ENCODE data around the gene EZH2.

EZH2 gene

DNA sequence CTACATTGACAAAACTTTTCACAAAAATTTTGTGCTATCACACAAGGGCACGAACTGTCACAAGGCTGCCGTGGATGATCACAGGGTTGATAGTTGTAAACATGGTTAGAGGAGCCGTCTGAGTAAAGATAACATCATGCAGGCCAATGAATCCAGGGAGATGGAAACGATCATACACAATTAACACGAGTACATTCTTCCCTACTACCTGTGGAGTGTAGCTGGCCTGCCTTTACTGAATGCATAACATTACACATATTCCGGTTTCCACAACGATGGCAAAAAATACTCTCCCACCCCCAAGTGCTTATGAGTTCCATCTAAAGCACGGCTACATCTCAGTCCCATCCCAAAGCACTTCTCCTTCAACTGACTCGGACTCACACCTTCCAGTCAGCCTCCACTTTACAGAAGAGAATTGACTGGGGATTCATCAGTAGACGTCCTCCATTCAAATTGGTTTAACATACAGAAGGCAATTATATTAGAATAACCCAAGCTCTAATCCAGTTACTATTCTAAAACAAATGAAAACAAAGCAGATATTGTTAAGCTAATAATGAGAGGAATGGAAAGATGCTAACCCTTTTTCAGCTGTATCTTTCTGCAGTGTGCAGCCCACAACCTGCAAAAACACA, 69.0 kb downstream of the EZH2 start:
- no peak for ATAC-seq
- TF ChIP-seq TOX (CRISPR knock-in tag; IDR thresholded peaks at IDR 0.05; ENCODE audit: borderline replicate concordance), result no peak
- TF ChIP-seq SNAI2 (CRISPR knock-in tag; IDR thresholded peaks at IDR 0.05), result no peak
- no peak for TF ChIP-seq ZNF8 (CRISPR knock-in tag; IDR thresholded peaks at IDR 0.05)
- no peak for TF ChIP-seq RARB (CRISPR knock-in tag; IDR thresholded peaks at IDR 0.05)
- no peak for TF ChIP-seq PPARA (CRISPR knock-in tag; IDR thresholded peaks at IDR 0.05; ENCODE audit: borderline replicate concordance)
- TF ChIP-seq, protein P1, sequence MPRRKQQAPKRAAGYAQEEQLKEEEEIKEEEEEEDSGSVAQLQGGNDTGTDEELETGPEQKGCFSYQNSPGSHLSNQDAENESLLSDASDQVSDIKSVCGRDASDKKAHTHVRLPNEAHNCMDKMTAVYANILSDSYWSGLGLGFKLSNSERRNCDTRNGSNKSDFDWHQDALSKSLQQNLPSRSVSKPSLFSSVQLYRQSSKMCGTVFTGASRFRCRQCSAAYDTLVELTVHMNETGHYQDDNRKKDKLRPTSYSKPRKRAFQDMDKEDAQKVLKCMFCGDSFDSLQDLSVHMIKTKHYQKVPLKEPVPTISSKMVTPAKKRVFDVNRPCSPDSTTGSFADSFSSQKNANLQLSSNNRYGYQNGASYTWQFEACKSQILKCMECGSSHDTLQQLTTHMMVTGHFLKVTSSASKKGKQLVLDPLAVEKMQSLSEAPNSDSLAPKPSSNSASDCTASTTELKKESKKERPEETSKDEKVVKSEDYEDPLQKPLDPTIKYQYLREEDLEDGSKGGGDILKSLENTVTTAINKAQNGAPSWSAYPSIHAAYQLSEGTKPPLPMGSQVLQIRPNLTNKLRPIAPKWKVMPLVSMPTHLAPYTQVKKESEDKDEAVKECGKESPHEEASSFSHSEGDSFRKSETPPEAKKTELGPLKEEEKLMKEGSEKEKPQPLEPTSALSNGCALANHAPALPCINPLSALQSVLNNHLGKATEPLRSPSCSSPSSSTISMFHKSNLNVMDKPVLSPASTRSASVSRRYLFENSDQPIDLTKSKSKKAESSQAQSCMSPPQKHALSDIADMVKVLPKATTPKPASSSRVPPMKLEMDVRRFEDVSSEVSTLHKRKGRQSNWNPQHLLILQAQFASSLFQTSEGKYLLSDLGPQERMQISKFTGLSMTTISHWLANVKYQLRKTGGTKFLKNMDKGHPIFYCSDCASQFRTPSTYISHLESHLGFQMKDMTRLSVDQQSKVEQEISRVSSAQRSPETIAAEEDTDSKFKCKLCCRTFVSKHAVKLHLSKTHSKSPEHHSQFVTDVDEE (CRISPR knock-in tag; IDR thresholded peaks at IDR 0.05), result no peak
- TF ChIP-seq, protein P2, sequence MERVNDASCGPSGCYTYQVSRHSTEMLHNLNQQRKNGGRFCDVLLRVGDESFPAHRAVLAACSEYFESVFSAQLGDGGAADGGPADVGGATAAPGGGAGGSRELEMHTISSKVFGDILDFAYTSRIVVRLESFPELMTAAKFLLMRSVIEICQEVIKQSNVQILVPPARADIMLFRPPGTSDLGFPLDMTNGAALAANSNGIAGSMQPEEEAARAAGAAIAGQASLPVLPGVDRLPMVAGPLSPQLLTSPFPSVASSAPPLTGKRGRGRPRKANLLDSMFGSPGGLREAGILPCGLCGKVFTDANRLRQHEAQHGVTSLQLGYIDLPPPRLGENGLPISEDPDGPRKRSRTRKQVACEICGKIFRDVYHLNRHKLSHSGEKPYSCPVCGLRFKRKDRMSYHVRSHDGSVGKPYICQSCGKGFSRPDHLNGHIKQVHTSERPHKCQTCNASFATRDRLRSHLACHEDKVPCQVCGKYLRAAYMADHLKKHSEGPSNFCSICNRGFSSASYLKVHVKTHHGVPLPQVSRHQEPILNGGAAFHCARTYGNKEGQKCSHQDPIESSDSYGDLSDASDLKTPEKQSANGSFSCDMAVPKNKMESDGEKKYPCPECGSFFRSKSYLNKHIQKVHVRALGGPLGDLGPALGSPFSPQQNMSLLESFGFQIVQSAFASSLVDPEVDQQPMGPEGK (CRISPR knock-in tag; IDR thresholded peaks at IDR 0.05; ENCODE audit: borderline replicate concordance), result no peak
- no peak for TF ChIP-seq ISL1 (CRISPR knock-in tag; IDR thresholded peaks at IDR 0.05)
- no peak for TF ChIP-seq GLIS3 (CRISPR knock-in tag; IDR thresholded peaks at IDR 0.05)
- no peak for TF ChIP-seq OSR1 (CRISPR knock-in tag; IDR thresholded peaks at IDR 0.05)
- no peak for TF ChIP-seq TCF4 (CRISPR knock-in tag; IDR thresholded peaks at IDR 0.05; ENCODE audit: borderline replicate concordance)
- TF ChIP-seq ZNF565 (CRISPR knock-in tag; conservative IDR thresholded peaks at IDR 0.05; ENCODE audit: low read depth), result no peak
- no peak for TF ChIP-seq POU6F1 (CRISPR knock-in tag; IDR thresholded peaks at IDR 0.05; ENCODE audit: borderline replicate concordance, low read depth)
- no peak for TF ChIP-seq ARNTL (CRISPR knock-in tag; IDR thresholded peaks at IDR 0.05; ENCODE audit: borderline replicate concordance, low read depth)

- TF ChIP-seq CSDC2 (CRISPR knock-in tag; IDR thresholded peaks at IDR 0.05) (no peak), POU6F1 (CRISPR knock-in tag; IDR thresholded peaks at IDR 0.05; ENCODE audit: borderline replicate concordance, low read depth) (no peak), TOX (CRISPR knock-in tag; IDR thresholded peaks at IDR 0.05; ENCODE audit: borderline replicate concordance) (no peak), ZNF70 (CRISPR knock-in tag; IDR thresholded peaks at IDR 0.05) (no peak), ZC3H10 (CRISPR knock-in tag; IDR thresholded peaks at IDR 0.05) (no peak), OSR1 (CRISPR knock-in tag; IDR thresholded peaks at IDR 0.05) (no peak), CREB5 (CRISPR knock-in tag; IDR thresholded peaks at IDR 0.05; ENCODE audit: low read depth) (no peak), ZFP30 (CRISPR knock-in tag; IDR thresholded peaks at IDR 0.05) (no peak), PPARA (CRISPR knock-in tag; IDR thresholded peaks at IDR 0.05; ENCODE audit: borderline replicate concordance) (no peak)
- TF ChIP-seq, protein P1 (CRISPR knock-in tag; IDR thresholded peaks at IDR 0.05), result no peak
- TF ChIP-seq, protein P3, sequence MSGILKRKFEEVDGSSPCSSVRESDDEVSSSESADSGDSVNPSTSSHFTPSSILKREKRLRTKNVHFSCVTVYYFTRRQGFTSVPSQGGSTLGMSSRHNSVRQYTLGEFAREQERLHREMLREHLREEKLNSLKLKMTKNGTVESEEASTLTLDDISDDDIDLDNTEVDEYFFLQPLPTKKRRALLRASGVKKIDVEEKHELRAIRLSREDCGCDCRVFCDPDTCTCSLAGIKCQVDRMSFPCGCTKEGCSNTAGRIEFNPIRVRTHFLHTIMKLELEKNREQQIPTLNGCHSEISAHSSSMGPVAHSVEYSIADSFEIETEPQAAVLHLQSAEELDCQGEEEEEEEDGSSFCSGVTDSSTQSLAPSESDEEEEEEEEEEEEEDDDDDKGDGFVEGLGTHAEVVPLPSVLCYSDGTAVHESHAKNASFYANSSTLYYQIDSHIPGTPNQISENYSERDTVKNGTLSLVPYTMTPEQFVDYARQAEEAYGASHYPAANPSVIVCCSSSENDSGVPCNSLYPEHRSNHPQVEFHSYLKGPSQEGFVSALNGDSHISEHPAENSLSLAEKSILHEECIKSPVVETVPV (CRISPR knock-in tag; IDR thresholded peaks at IDR 0.05), result no peak
- no peak for ATAC-seq
Observed at GRCh38 chr7:148813890-148814289, 70.2 kb downstream of the EZH2 start.

Data from SK-N-SH treated with all-trans-retinoic acid at 6 μM for 48 hours (cell line).